HCEC 1CT (cell line): Measurements from ENCODE around the gene ZCCHC24.

Experiments used
- DNase-seq: peaks from one replicate; pipeline ENCODE4 v3.0.0-alpha.2; 2017

ZCCHC24 gene

DNA sequence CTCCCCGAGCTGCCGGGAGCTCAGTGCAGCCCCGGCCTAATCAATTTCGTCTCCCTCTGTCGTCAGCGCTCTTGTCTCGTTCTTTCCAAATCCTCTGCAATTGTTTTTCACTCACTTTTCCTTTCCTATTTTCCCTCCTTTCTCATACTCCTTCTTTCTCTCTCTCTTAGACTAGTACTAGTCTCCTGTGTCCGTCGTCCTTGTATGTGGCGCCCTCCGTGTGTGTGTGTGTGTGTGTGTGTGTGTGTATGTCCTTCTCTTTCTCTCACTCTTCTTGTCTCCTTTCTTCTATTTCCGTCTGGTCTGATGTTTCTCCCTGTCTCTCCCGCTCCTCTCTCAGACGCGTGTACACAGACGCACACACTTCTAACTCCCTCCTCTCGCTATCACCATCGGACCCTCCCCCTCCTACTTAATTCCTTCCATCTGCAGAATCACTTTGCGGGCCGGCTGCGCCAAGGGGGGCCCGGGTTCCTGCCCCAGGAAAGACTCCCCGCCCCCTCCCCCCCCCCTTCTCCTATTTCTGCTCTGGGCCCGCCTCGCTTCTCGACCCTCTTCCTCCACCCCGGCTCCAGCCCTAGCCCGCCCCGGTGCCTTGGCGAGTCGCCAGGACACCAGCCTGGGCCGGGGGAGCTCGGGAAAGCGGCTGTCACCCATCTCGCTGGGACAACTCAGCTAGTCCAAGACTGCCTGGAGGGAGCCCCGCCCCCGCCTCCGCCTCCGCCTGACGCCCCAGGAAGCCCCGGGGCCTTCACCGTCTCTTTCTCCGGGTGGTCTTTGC lies 743 bp upstream of the ZCCHC24 start:
- no peak for DNase-seq

GRCh38 chr10:79444199-79445119 lies 965 bp downstream of the ZCCHC24 start:
- DNase-seq = peak; percentile 56

- no peak for DNase-seq
Measured at GRCh38 chr10:79443338-79444198, 1.9 kb downstream of the ZCCHC24 start.

DNA sequence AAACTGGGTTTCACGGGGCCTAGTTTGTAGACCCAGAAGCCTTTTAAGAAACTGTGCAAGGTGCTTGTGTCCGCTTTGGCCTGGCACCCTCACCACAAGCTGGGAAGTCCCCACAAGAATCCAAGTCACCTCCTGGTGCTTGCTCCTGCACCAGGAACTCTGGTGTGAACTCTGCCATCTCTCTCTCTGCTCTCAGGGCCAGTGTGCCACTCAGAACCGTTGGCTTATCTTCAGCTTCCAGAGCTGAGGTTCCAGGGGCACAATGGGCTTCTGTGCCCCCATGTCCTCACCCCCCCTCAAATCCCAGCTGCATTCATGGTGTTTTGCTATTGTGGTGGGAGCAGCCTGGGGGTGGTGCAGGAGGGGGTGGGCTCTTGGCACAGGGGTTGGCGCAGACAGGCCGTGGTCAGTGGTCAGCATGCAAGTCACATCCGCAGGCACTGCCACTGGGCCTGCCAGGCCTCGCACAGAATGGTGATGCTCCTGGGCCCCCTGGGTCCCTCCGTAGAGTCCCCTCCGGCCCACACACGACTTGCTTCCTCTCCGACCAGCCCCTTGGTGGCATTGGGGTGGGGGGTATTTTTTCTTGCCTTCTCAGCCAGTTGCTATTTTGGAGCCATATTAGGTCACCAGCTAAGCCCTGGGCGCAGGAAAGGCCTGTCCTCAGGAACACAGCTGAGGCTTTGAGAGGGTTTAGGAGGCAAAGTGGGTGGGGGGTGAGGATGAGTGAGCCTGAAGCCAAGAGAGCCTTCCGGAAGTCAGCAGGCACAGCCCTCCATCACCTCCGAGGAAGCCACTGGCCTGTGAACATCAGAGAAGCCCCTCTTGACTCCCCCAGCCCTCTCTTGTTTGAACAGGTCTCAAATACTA lies 3.0 kb downstream of the ZCCHC24 start:
- no peak for DNase-seq

DNA sequence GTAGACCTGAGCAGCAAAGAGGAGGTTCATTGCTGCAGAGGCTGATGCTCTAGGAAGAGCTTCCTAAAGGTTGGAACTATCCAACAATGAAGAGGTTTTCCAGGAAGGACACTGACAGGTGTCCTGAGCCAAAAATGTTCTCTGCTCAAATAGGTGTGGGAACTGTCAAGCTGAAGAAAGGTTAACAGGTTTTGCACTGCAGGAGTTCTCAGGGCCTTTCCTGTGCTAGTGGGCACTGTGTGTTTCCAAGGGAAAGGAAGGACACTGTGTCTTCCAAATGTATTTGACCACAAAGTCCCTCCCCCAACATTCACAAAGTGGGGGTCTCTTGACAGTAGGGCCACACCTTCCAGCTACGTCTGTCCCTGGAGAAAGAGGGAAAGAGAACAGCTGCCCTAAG lies 4.0 kb downstream of the ZCCHC24 start:
- DNase-seq = no peak

DNA sequence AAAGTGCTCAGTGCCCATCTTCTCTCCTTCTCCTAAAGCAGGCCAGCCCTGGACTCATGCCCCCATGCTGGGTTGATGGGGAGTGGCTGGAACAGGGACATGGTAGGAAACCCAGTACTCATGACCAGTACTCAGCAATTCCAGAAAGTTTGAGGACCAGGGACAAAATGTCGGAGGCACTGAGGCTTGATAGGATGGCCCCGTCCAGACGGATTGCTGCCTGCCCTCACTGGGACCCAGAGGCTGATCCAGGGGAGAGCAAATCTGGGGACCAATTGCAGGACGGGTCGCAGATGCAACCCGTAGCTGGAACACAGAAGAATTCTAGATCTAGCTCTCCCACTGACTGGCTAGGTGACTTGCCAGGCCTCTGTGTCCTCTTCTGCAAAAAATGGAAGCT lies 5.1 kb downstream of the ZCCHC24 start:
- DNase-seq = no peak

DNA sequence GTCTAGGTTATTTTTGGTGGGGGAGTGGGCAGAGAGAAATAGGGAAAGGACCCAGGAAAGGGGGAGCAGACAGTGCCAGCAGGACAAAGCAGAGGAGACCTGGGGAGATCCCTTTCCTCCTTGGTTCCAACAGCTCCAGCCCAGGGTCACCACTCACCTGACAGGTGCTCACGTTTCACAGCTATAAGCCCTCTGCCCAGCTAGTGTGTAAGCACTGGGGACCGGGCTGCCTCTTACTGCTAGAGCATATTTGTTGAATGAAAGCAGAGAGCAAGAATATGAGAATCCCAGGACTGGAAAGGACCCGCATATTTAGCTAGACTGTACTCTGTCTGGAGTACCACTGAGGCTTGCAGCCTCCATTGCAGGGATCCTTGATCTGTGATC lies 6.7 kb downstream of the ZCCHC24 start:
- no peak for DNase-seq

DNA sequence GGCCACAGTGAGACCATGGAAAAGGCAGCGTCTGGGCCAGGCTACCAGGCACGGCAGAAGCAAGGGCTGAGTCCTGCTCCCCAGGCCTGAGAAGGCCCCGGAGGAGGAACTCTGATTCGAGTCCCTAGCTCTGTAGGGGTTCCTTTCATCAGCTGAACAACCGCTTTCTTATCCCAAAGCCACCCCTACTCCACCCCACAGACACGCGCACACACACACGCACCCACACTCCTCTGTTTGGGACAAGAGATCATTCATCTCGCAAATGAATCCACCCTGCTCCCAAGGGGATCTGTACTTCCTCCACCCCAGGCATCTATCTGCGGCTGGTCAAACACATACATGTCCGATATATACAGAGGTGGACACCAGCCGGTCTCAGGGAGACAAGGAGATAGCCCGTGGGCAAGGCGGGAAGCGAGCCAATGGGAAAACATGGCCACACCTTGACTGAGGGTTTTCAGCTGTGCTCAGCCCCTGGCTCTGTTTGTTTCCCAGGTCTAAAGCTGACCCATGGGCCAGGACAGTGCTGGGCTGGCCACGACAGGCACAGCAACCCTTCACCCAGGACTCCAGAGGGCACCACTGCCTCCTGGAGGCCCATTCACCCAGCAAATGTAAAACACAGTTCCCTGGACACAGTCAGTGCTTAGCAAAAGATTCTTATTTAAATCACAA lies 7.3 kb downstream of the ZCCHC24 start:
- no peak for DNase-seq

DNA sequence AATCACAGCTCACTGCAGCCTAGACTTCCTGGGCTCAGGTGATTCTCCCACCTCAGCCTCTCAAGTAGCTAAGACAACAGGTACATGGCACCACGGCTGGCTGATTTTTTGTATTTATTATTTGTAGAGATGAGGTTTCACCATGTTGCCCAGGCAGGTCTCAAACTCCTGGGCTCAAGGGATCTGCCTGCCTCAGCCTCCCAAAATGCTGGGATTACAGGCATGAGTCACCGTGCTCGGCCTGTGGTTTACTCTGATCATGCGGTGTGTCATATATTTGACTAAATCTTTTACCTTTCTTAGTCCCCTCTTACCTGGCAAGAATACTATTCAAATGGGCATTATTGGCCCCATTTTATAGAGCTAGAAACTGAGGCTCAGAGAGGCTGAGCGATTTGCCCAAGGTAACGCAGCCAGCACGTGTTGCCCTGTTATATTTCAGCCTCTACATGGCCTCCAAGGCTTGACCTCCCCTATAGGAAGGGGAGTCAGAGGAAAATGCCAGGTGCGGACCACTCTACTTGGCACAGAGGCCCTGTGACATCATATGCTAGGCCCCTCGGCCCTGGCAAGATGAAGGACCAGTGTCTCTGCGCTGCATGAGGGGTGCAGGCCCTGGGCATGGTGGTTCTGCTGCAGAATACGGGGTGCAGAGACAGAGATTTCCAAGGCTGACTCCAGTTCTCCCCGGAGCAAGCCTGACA lies 8.2 kb downstream of the ZCCHC24 start:
- DNase-seq = peak; percentile 27

GRCh38 chr10:79436850-79437103 lies 8.6 kb downstream of the ZCCHC24 start:
- DNase-seq = no peak

- no peak for DNase-seq
Measured at GRCh38 chr10:79436066-79436849, 9.2 kb downstream of the ZCCHC24 start.

DNA sequence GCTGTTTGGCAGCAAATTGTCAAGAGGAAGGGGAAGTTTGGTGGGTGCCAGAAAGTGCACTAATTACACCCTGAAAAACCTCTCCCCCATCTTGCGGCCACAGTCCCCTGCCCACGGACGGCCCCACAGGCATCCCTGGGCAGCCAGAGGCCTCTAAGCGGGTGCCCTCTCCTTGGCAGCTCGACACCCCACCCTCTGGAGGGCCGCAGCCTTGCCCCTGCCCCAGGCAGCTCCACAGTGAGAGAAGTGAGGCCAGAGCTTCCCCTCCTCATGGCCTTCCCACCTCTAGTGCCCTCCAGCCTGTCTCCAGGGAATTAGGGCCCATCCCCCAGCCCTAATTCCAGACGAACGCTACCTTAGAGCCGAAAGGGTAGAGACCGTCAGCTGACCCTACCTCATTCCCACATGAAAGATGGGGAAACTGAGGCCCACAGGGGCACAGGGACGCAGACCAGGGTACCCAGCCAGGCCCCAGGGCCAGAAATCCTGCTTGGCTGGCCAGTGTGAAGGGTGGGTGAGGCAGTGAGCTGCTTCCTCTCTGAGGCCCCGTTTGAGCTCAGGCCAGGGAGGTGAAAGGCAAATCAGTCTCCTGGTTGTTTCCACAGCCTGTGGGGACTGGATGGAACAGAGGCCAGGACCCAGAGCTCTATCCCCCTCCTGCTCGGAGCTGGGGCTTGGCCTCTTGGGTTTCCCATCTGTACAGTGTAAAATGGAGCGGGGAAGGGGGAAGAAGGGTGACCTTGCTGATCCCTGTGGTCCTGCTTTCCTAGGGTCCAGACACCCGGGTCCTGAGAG lies 10.0 kb downstream of the ZCCHC24 start:
- peak; percentile 28 for DNase-seq

GRCh38 chr10:79434821-79435251 lies 10.6 kb downstream of the ZCCHC24 start:
- DNase-seq = peak; percentile 64

GRCh38 chr10:79434223-79434687 lies 11.2 kb downstream of the ZCCHC24 start:
- peak; percentile 31 for DNase-seq

DNA sequence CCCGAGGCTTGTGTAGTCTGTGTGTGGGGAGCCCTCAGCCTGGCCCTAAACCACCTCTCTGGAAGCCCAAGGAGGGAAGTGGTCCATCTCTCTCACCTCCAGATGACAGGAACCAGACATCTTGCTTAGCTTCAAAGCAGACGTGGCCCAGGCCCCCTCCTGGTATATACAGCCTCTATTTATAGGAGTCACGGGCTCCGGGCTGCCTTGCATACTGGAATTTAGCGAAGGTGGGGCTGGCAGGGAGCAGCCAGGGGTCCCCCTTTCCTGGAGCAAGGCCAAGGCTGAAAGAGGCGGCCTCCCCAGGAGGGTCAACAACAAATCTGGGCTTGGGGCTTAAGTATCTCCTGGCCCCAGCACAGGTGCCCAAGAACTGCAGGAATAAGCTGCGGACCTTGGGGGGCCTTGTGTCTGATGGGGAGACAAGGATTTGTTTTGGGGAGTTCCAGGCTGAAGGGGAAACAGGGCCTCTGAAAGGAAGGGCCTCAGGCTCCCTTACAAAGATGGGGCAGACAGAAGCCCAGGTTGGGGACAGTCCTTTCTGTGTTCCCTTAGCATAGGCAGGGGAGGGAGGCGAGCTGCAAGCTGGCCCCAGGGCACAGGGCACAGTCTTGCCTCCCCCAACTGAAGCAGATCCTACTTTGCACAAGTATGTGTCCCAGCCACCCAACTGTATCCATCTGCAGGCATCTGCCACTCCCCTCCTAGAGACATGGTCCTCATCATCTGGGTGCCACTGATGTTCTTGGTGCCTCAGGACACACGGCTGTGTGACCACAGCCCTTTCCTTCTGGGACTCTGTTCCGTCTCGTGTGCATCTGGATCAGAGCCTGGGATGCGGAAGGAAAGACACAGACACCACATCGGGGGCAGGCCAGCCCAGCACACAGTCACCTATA lies 11.9 kb downstream of the ZCCHC24 start:
- DNase-seq = no peak

DNA sequence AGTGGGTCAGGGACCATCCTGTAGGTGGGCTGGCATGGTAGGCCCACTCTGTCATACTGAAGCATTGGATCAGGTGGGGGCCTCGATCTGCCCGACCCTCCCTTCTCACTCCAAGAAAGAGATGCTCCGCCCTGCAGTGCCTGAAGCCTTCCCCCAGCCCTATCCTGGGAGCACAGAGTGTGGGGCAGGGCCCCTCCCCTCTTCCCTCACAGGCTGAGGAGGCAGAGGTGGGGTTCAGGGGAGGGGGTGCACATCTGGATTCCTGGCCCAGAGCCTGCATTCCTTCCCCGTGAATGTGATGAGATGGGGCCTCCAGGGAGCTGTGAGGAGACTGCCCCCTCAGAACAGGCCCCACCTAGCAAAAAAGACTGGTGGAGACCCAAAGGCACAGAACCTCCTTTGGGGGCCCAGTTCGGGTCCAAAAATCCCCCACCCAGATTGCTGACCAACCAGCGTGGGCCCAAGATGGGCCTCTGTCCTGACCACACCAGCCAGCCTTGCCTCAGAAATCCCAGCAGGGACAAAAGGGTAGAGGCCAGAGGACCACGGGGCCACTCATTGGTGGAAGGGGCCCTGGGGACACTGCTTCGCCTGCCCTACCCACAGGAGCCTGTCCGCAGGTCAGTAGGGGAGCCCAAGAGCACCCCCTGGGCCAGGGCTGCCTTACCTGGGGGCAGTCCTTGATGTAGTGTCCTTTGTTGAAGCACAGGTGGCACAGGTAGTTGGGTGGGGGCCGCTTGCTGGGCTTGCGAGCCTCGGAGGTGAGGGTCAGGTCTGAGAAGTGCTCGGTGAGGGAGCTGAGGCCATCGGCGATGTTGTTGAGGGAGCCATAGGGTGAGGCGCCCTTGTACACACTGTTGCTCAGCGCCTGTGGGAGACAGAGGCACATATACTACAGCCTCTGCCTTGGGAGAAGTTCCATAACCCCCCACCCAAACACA lies 13.3 kb downstream of the ZCCHC24 start:
- DNase-seq = no peak

GRCh38 chr10:79431428-79431827 lies 14.0 kb downstream of the ZCCHC24 start:
- DNase-seq = no peak
